ENCODE data around the gene ALS2. TPM values are rescaled to one million over a fixed set of nuclear protein-coding genes. Genes with fewer than 3 reads are reported as not detected.

The ALS2 gene
- total and polyA plus RNA-seq, 2 donors from 2014 or later: 7.1 to 24.4 TPM

DNA sequence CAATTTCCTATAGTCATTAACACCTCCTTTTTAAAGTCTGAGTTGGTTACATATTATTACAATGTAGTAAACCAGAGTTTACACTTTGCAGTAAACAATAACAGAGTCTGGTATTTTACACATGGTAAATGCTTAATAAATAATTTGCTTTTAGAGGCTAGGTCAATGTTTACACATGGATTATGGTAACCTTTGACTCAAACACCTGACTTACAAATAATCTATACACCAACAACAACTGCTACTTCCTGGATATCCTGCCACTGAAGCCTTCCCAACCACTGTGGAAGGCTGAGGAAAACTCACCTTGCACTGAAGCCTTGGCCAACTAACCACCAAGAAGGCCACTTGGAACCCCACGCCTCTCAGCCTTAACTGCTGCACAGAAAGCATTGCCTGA is 5.4 kb downstream of the ALS2 start:
- Histone ChIP-seq H3K9ac (ENCODE audit: low read length in 3 of 3) (no peak overlapping the region), H3K36me3 (ENCODE audit: control insufficient read depth in 2 of 3, insufficient read depth in 3 of 3, low read length in 3 of 3) (no peaks in the 10 kb centered on the region), H3K4me3 (ENCODE audit: low read length in 3 of 3) (no peak overlapping the region), H3K27me3 (ENCODE audit: control insufficient read depth, insufficient read depth, low read length) (no peaks in the 10 kb centered on the region), H3K4me1 (ENCODE audit: control insufficient read depth in 2 of 3, insufficient read depth in 2 of 3, low read depth in 1 of 3, low read length in 3 of 3) (peaks cover 0 to 7% (median 7%) of the 10 kb centered on the region in 3 donors), H3K27ac (ENCODE audit: low read depth in 2 of 2, low read length in 2 of 2) (no peak overlapping the region), H3K9me3 (ENCODE audit: control insufficient read depth in 2 of 3, insufficient read depth in 1 of 3, low read length in 3 of 3) (no peaks in the 10 kb centered on the region)
- intact Hi-C loops (cut with DNase I): no loop called here
- DNase-seq: no peak
- FAIRE-seq: no peak
- TF ChIP-seq, protein P1, sequence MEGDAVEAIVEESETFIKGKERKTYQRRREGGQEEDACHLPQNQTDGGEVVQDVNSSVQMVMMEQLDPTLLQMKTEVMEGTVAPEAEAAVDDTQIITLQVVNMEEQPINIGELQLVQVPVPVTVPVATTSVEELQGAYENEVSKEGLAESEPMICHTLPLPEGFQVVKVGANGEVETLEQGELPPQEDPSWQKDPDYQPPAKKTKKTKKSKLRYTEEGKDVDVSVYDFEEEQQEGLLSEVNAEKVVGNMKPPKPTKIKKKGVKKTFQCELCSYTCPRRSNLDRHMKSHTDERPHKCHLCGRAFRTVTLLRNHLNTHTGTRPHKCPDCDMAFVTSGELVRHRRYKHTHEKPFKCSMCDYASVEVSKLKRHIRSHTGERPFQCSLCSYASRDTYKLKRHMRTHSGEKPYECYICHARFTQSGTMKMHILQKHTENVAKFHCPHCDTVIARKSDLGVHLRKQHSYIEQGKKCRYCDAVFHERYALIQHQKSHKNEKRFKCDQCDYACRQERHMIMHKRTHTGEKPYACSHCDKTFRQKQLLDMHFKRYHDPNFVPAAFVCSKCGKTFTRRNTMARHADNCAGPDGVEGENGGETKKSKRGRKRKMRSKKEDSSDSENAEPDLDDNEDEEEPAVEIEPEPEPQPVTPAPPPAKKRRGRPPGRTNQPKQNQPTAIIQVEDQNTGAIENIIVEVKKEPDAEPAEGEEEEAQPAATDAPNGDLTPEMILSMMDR (IDR thresholded peaks at IDR 0.05; ENCODE audit: borderline replicate concordance, extremely low read depth, insufficient read depth): no peak

DNA sequence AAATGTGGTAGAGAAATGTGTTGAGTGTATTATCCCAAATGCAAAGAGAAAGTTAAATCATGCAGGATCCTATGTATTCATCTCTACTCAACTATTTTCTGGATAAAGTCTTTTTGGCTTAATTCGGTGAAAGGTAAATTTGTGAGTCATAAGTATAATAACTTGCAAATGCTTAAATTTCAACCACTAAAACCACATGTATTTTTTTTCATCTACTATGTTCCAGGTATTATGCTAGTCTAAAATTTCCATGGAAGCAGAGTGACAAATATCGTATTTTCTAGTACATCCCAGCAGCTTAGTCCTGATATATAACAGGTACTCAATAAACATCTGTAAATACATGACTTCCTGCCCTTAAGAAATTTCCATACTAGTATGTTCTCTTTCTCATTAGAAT is 6.2 kb downstream of the ALS2 start:
- Histone ChIP-seq H3K4me3 (ENCODE audit: low read length in 3 of 3) (no peak overlapping the region), H3K36me3 (ENCODE audit: control insufficient read depth in 2 of 3, insufficient read depth in 3 of 3, low read length in 3 of 3) (no peaks in the 10 kb centered on the region), H3K27me3 (ENCODE audit: control insufficient read depth, insufficient read depth, low read length) (no peaks in the 10 kb centered on the region), H3K9me3 (ENCODE audit: control insufficient read depth in 2 of 3, insufficient read depth in 1 of 3, low read length in 3 of 3) (no peaks in the 10 kb centered on the region), H3K4me1 (ENCODE audit: control insufficient read depth in 2 of 3, insufficient read depth in 2 of 3, low read depth in 1 of 3, low read length in 3 of 3) (peaks cover 0 to 7% (median 6%) of the 10 kb centered on the region in 3 donors), H3K27ac (ENCODE audit: low read depth in 2 of 2, low read length in 2 of 2) (no peak overlapping the region), H3K9ac (ENCODE audit: low read length in 3 of 3) (no peak overlapping the region)
- intact Hi-C loops (cut with DNase I): no loop called here
- TF ChIP-seq, protein P1 (IDR thresholded peaks at IDR 0.05; ENCODE audit: borderline replicate concordance, extremely low read depth, insufficient read depth): no peak
- FAIRE-seq: no peak
- no peak for DNase-seq

DNA sequence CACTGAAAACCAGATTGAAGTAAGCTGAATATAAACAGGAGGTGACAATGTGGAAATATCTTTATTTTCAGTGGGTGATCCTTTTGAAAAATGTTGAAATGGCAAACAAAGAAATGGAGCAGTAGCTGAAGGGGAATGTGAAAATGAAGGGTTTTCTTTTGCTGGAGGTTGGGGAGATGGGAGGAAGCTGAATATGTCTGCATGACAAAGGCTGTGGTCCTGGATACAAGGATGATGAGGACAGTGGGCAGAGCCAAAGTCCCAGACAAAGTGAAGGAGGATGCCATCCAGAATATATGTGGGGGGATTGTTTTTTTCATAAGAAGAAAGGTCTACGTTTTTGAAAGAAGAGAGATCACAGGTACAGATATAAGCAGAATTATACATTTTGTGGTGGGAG is 6.7 kb downstream of the ALS2 start:
- Histone ChIP-seq H3K36me3 (ENCODE audit: control insufficient read depth in 2 of 3, insufficient read depth in 3 of 3, low read length in 3 of 3) (no peaks in the 10 kb centered on the region), H3K9ac (ENCODE audit: low read length in 3 of 3) (no peak overlapping the region), H3K27ac (ENCODE audit: low read depth in 2 of 2, low read length in 2 of 2) (no peak overlapping the region), H3K27me3 (ENCODE audit: control insufficient read depth, insufficient read depth, low read length) (no peaks in the 10 kb centered on the region), H3K4me3 (ENCODE audit: low read length in 3 of 3) (no peak overlapping the region), H3K9me3 (ENCODE audit: control insufficient read depth in 2 of 3, insufficient read depth in 1 of 3, low read length in 3 of 3) (no peaks in the 10 kb centered on the region), H3K4me1 (ENCODE audit: control insufficient read depth in 2 of 3, insufficient read depth in 2 of 3, low read depth in 1 of 3, low read length in 3 of 3) (peaks cover 0 to 4% (median under 1%) of the 10 kb centered on the region in 3 donors)
- DNase-seq: no peak
- FAIRE-seq: no peak
- TF ChIP-seq, protein P1 (IDR thresholded peaks at IDR 0.05; ENCODE audit: borderline replicate concordance, extremely low read depth, insufficient read depth): no peak
- intact Hi-C loops (cut with DNase I): no loop called here

Data from kidney (tissue), 14 donors.